Right cardiac atrium (tissue), 5 donors: ENCODE data around the gene PBX1. TPM values are rescaled to one million over a fixed set of nuclear protein-coding genes. Genes with fewer than 3 reads are reported as not detected.

Source experiments
- ATAC-seq, 2 donors: fragments of 200-7000 bp; cut with Tn5 transposase; one replicate each; pipeline versions ENCODE4 v1.8.0 to v1.9.1; 2020; ENCODE audit warnings: moderate library complexity in 2 of 2, mild to moderate bottlenecking in 1 of 2
- DNase-seq, 3 donors: peaks; one replicate each; pipeline ENCODE4 v3.0.0-alpha.2; 2020
- H3K27ac ChIP-seq: one replicate; pipeline ENCODE4 v1.5.1; 2013; ENCODE audit warnings: mild to moderate bottlenecking, low read length, control low read depth, moderate library complexity
- H3K27me3 ChIP-seq: one replicate; pipeline ENCODE4 v1.6.1; 2013; ENCODE audit not compliant: control insufficient read depth, insufficient read depth
- H3K4me1 ChIP-seq: one replicate; pipeline ENCODE4 v1.6.1; 2013; ENCODE audit warnings: low read length; ENCODE audit not compliant: control insufficient read depth, insufficient read depth
- H3K4me3 ChIP-seq: one replicate; pipeline ENCODE4 v1.5.1; 2013; ENCODE audit warnings: low read length, control low read depth
- H3K9me3 ChIP-seq: one replicate; pipeline ENCODE4 v1.6.1; 2013; ENCODE audit warnings: low read length; ENCODE audit not compliant: control insufficient read depth
- WGBS: extraction: QIAGEN DNeasy Blood & Tissue Kit; methylation state at CpG from one replicate; pipeline ENCODE4 v1.1.7; 2013; 5-methylcytosine and 5-hydroxymethylcytosine counted together
- intact Hi-C, 4 donors: fragments of 100-400 bp; cut with DNase I; formaldehyde crosslinking; loops; one replicate each; pipeline versions ENCODE4 v1.11.0 to v1.14.0; 2022 to 2023
- polyA plus RNA-seq: library from polyadenylated mRNA; stranded (reverse); fragments of 200-250 nt; gene quantifications from one replicate; pipeline ENCODE4 v1.2.3, GENCODE V29; 2013
- total RNA-seq, 4 donors: library from RNA; stranded (reverse); fragmentation: NEBNext Ultra II Directional; extraction: Animal tissue kit (Norgen Biotek cat#: 25700); gene quantifications; one replicate each; pipeline ENCODE4 v1.2.1, GENCODE V29; 2021
- donor health status: healthy with polysubstance abuse.
- donor health status: DM: no; HTN: yes; CAD: no.
- donor health status: DM: no; HTN: no; CAD: no.
- donor health status: DM: no; HTN: yes; CAD: no; lungs with severe emphysema.
- donor health status: DM: yes; HTN: yes; CAD: no.

PBX1 gene
- total and polyA plus RNA-seq, 5 donors, result 19.8 to 81.6 (median 76.8) TPM

- no peaks in the 10 kb centered on the region for H3K27me3 ChIP-seq
- no peaks in the 10 kb centered on the region for H3K9me3 ChIP-seq
- ATAC-seq (peak in 1 of 2 donors; percentile 25), DNase-seq (no peak)
- H3K4me1 ChIP-seq, result no peaks in the 10 kb centered on the region
- intact Hi-C loops, result no loop called here
- H3K4me3 ChIP-seq, result no peak overlapping the region
- WGBS, result 55% methylated on average over 3 of the region's 3 CpGs
- H3K27ac ChIP-seq, result no peak overlapping the region
Measured at GRCh38 chr1:164685266-164686035, 126.5 kb downstream of the PBX1 start.

GRCh38 chr1:164687777-164688176, 128.8 kb downstream of the PBX1 start:
- intact Hi-C loops, result no loop called here
- Histone ChIP-seq H3K27ac (no peak overlapping the region), H3K4me1 (no peaks in the 10 kb centered on the region), H3K9me3 (no peaks in the 10 kb centered on the region), H3K4me3 (no peak overlapping the region), H3K27me3 (no peaks in the 10 kb centered on the region)
- 90% methylated on average over 4 of the region's 4 CpGs for WGBS
- no peak for DNase-seq
- no peak for ATAC-seq

DNA sequence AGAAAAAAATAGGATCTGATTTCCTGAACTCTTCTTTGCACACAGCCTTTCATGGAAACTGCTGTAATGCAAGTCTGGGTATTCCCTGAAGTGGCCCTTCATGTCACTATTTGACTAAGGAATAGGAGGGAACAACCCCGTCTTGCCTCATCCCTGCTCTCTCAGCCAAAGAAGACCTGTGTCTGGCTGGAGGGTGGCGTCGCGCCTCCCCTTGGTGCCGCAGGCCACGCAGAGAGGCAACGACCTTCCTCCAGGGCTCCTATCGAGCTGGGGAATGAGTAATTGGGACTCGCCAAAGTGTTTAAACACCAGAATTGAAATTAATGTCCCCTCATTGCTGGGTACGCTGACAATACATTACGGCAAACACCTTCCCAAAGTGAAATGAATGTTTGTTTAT, 129.8 kb downstream of the PBX1 start:
- H3K4me3 ChIP-seq, result no peak overlapping the region
- H3K27ac ChIP-seq, result no peak overlapping the region
- no peak for DNase-seq
- intact Hi-C loops, result no loop called here
- ATAC-seq, result no peak
- 92% methylated on average over 11 of the region's 11 CpGs for WGBS
- no peaks in the 10 kb centered on the region for H3K9me3 ChIP-seq
- H3K4me1 ChIP-seq, result no peaks in the 10 kb centered on the region
- no peaks in the 10 kb centered on the region for H3K27me3 ChIP-seq

- Histone ChIP-seq H3K4me3 (no peak overlapping the region), H3K9me3 (no peaks in the 10 kb centered on the region), H3K4me1 (no peaks in the 10 kb centered on the region), H3K27ac (no peak overlapping the region), H3K27me3 (no peaks in the 10 kb centered on the region)
- DNase-seq (peak in 1 of 3 donors; percentile 56), ATAC-seq (peak in 1 of 2 donors; percentile 45)
- 68% methylated on average over 13 of the region's 13 CpGs for whole genome bisulfite sequencing
- intact Hi-C loops, result no loop called here
Measured at GRCh38 chr1:164689672-164690511, 130.9 kb downstream of the PBX1 start.

DNA sequence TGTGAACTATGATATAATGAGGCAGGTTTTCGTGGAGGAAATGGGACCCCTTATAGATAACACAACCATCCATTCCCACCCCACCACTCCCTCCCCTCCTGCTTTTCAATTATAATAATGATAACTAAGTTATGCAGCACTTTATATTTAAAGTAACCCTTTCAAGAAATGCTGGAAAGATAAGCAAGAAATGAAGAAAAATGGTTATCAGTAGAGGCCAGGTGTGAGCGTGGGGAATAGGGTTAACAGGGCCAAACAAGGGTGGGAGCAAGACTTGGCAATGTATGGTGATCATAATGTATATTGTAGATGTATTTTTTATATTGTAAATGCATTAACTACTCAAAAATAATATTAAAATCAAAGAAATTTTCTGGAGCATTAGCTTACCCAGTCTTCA, 133.4 kb downstream of the PBX1 start:
- no peak for ATAC-seq
- DNase-seq, result no peak
- H3K4me1 ChIP-seq, result no peaks in the 10 kb centered on the region
- no peak overlapping the region for H3K27ac ChIP-seq
- 86% methylated on average over 2 of the region's 2 CpGs for WGBS
- no peak overlapping the region for H3K4me3 ChIP-seq
- no peaks in the 10 kb centered on the region for H3K9me3 ChIP-seq
- H3K27me3 ChIP-seq, result no peaks in the 10 kb centered on the region
- intact Hi-C loops, result no loop called here

DNA sequence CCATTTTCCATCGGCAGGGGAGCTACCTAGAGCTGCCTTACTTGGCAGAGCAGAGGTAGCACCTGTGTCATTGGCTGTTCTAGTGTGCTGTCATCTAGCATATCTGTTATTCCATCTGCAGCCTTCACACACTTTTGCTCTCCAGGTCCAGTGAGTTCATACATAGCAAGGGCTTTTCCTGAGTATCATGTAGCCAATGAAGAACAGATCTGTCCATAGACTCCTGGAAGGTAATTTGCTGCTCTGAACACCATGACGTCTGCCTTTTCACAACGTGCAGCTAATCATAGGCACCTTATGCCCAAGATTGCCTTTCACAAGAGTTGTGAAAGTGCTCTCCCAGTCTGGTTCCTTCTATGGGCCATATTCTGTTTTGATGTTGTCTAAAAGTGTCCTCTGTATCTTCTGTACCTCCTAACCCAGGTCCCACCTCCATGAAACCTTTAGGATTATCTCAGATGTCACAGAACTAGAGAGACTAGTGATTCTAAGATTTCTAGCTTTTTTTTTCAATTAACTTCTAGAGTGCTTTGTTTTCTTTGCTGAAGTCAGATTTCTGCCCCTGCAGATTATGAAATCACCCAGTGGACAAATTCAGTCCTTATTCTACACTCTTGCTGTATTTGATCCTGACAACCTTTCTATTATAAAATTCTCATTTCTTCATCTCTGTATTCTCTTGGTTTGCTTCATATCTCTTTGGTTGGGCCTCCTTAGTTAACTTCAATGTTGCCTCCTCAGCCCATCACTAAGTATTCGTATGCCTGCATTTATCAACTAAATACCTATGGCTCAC, 134.8 kb downstream of the PBX1 start:
- Histone ChIP-seq H3K27ac (no peak overlapping the region), H3K27me3 (no peaks in the 10 kb centered on the region), H3K4me3 (no peak overlapping the region), H3K9me3 (no peaks in the 10 kb centered on the region), H3K4me1 (no peaks in the 10 kb centered on the region)
- DNase-seq (no peak), ATAC-seq (no peak)
- 89% methylated on average over 4 of the region's 4 CpGs for WGBS
- intact Hi-C loops, result no loop called here

DNA sequence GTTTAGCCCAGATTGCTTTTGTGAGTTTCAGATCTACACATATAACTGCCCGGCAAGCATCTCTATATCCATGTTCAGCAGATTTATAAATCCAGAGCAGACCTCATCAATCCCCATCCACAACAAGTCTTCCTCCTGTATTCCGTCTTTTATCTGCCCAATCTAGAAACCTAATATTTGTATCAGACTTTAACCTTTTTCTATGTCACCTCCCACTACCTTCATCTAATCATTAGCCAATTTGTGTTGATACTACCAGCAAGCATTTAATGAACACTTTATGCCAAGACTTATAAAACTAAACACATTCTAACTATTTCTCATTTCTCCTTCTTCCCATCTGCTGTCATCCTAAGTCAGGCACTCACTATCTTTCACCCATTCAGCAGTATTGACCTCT, 135.5 kb downstream of the PBX1 start:
- Histone ChIP-seq H3K27ac (no peak overlapping the region), H3K9me3 (no peaks in the 10 kb centered on the region), H3K4me3 (no peak overlapping the region), H3K4me1 (no peaks in the 10 kb centered on the region), H3K27me3 (no peaks in the 10 kb centered on the region)
- DNase-seq, result no peak
- no peak for ATAC-seq
- WGBS, result 99% methylated on average over 2 of the region's 2 CpGs
- intact Hi-C loops, result no loop called here

GRCh38 chr1:164695956-164696665, 137.1 kb downstream of the PBX1 start:
- Histone ChIP-seq H3K27ac (no peak overlapping the region), H3K4me3 (no peak overlapping the region), H3K4me1 (no peaks in the 10 kb centered on the region), H3K9me3 (no peaks in the 10 kb centered on the region), H3K27me3 (no peaks in the 10 kb centered on the region)
- 67% methylated on average over 5 of the region's 5 CpGs for WGBS
- intact Hi-C loops, result loop anchor here in 1 of 4 donors (2.0 kb wide), 1 partner anchor 27 kb away; no protein-coding TSS in a partner anchor
- peak in 1 of 2 donors; percentile 75 for ATAC-seq
- no peak for DNase-seq

DNA sequence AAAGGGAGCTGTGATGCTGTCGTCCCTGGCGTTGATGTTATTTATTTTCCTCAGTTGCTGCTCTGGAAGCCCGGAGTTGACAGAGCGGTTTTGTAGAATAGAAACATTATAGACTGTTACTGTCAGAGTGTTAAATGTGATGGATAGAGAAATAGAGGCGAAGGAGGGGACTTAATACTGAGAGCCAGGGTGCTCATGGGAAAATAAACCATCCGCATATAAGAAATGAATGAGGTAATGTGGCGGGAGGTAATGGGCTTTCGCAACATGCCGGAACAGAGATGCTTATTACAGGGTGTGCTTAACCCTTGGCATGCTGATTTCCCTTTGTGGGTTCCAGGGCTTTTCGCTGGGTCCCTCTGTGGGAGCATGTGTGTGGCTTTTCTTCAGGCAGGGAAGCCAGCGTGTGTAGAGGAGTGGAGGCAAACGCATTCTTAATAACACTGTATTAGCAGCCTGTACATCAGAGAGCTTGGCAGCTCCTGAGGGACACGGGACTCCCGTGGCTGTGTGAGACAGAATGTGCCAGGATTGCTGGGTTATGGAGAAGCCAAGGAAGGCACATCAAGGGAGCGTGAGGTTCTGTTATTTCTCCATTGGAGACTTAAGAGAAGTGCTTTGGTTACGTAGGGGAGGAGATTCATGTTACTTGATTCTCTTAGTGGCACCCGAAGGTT, 141.0 kb downstream of the PBX1 start:
- Histone ChIP-seq H3K27ac (peak overlapping the region; percentile 26), H3K27me3 (no peaks in the 10 kb centered on the region), H3K4me1 (peaks cover 11% of the 10 kb centered on the region), H3K9me3 (no peaks in the 10 kb centered on the region), H3K4me3 (no peak overlapping the region)
- intact Hi-C loops, result no loop called here
- ATAC-seq, result peak; percentile 72 to 83
- WGBS, result 70% methylated on average over 17 of the region's 17 CpGs
- DNase-seq, result peak in 1 of 3 donors; percentile 52

DNA sequence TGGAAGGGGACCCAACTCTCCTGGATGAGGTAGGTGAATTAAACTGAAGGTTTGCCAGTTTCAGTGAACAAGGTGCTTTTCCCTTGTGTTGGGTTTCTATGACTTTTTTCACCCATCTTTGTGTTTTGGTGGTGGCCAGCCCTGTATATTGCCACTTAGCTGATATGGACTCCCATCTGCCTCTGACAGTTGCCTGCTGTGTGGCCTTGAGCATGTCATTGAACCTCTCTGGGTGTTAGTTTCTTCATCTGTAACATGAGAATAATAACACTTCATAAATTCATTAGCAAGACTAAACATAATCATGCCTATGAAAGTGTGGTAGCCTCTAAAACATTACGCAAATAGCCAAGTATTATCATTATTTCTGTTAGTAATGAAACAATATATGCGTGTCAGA, 141.7 kb downstream of the PBX1 start:
- WGBS, result 96% methylated on average over 2 of the region's 2 CpGs
- Histone ChIP-seq H3K9me3 (no peaks in the 10 kb centered on the region), H3K4me1 (peaks cover 11% of the 10 kb centered on the region), H3K4me3 (no peak overlapping the region), H3K27ac (peak overlapping the region; percentile 26), H3K27me3 (no peaks in the 10 kb centered on the region)
- intact Hi-C loops, result no loop called here
- no peak for DNase-seq
- no peak for ATAC-seq
